GM18507 (cell line): ENCODE results near the gene TSC1.

Experiments used
- DNase-seq: peaks from one replicate; pipeline ENCODE4 v3.0.0; 2011; ENCODE audit warnings: low read depth; ENCODE audit not compliant: insufficient read length; ENCODE audit errors: extremely low spot score
- FAIRE-seq: peaks from 2 replicates; lab custom pipeline; 2011; peaks lifted over from hg19 to GRCh38; lab: Jason Lieb, UNC

The TSC1 gene

GRCh38 chr9:132901858-132902831 is 42.3 kb downstream of the TSC1 start:
- FAIRE-seq (peak; percentile 85), DNase-seq (peak; percentile 60)

GRCh38 chr9:132898051-132898450 is 46.4 kb downstream of the TSC1 start:
- FAIRE-seq: no peak

DNA sequence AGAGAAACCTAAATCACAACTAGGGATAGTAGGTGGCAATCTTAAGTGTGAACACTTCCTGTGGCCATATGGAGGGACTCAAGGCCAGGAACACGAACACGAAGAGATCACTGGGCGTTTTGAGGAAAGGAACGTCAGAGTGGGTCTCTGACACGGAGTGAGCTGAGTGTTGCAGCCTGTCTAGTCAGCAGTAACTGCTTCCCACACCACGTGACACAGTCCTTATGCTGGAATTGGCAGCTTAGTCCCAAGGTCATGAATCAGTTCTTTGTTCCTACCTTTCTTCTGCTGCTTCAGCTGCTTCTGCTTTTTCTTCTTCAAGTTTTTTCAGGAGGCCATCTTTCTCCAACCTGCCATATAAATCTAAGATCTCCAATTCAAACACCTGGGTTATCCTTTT is 47.5 kb downstream of the TSC1 start:
- FAIRE-seq (no peak), DNase-seq (no peak)

More at GRCh38 chr9:132898051-132898450, 46.4 kb downstream of the TSC1 start:
- DNase-seq: no peak

DNA sequence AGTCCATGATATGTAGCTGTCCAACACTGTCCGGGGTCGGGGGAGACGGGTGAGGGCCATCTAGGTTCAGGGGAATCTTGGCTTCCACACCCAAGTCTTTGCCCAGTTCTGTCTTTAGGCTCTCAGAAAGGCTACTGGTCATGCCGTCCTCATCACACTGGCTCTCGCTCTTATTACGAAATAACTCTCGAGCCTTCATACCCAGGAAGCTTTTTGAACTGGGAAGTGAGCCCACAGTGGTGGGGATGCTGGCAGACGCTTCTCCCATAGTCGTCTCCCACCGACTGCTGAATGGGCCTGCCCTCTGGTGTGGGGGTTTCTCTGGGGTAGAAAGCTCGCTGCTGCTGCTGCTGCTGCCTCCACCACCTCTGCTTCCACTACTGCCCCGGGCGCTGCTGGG is 48.2 kb downstream of the TSC1 start:
- DNase-seq (no peak), FAIRE-seq (no peak)

GRCh38 chr9:132894862-132895835 is 49.3 kb downstream of the TSC1 start:
- FAIRE-seq: no peak
- no peak for DNase-seq

DNA sequence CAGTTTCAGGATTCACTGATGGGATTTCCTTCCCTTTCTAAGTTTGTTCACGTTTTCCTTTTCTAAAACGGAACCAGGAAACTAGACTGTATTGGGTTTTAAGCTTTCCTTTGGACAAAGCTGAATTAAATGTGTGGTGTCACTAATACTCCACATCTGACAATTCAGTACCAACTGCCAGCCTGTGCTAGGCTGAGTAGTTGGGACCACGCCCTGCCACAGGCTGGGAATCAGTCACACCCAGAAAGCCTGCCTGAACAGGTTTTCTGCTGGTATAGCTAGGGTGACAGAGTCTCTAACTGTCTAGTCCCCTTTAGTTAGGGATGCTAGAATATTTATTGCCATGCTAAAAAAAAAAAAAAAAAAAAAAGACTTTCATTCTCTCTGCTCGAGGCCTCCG is 50.1 kb downstream of the TSC1 start:
- FAIRE-seq: no peak
- no peak for DNase-seq

DNA sequence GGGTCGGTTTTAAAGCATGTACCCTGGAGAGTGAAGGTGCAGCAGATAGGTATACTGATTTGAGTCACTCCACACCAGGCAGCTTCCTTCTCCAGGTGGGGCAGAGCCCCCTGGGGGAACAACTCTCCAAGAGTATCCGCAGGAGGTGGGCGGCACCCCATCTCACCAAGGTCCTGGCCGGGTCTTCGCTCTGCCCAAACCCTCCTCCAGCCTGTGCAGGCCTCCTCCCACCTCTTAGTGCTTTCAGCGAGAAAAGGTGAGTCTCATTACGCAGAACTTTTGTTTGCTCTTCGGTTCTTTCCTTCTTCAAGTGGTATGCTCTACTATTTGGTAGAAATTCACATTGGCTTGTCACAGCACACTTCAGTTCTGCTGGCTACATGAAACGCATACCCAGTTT is 52.0 kb downstream of the TSC1 start:
- no peak for FAIRE-seq

DNA sequence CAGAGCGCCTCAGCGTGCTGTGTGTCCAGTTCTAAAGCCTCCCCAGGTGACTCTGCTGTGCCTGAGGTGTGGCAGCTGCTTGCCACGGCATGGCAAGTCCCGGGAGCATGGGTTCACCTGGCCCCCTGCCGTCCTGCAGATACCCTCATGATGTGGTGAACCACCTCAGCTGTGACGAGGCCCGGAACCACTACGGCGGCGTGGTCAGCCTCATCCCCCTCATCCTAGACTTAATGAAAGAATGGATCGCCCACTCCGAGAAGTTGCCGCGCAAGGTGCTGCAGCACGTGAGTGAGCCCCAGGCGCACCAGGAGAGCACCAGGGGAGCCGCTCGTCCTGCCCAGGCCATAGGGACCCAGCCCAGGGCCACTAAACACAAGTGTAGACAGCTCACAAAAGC is 56.3 kb downstream of the TSC1 start:
- DNase-seq (no peak), FAIRE-seq (no peak)

More for the DNA sequence above, 52.0 kb downstream of the TSC1 start:
- no peak for DNase-seq

GRCh38 chr9:132887181-132888120 is 57.0 kb downstream of the TSC1 start:
- FAIRE-seq (no peak), DNase-seq (no peak)

GRCh38 chr9:132886334-132886725 is 58.1 kb downstream of the TSC1 start:
- DNase-seq (no peak), FAIRE-seq (no peak)

DNA sequence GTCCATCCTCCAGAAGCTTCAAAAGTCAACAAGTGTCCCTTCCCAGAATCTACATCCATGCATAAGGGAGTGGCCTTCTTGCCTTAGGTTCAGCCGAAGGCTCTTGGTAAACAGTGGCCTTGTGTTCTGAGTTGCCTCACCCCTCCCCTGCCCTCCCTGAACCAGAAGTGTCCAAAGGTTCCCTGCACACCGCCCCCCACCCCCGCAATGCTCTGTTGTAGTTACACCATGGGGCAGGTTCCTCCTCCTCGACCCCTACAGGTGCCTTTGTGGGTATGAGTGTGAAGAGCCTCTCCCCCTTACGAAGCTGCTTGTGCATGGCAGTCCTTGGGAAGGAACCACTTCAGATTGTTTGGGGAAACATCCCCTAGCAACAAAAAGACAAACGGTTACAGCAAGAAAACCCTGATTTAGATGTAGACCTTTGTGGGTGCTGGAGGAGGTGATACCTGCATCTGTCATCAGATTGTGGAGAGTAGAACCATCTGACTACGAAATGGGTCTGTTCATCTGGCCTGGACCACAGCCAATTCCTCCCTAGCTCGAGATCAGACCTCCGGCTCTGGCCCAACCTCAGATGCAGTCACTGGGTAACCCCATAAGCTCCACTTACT is 58.6 kb downstream of the TSC1 start:
- no peak for DNase-seq
- FAIRE-seq: no peak

- DNase-seq (no peak), FAIRE-seq (no peak)
These were observed 60.8 kb downstream of the TSC1 start for GRCh38 chr9:132883349-132884294.

DNA sequence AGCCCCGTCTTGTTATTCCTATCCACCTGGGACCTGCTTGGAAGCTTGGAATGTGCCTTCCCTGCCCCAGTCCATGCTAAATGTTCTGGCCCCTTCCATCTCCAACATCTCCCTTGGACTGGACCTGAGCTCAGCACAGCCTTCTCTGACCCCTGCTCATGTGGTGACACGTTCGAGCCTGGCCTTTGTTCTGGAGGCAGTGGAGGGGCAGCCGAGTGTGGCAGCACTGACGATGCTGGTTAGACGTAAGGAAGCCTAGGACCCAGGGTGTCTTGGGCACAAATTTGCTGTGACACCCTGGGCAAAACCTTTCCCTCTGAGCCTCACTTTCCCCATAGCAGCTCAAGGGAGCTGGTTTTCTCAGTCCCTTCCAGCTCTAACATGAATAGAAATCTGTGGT is 61.8 kb downstream of the TSC1 start:
- no peak for FAIRE-seq
- no peak for DNase-seq

DNA sequence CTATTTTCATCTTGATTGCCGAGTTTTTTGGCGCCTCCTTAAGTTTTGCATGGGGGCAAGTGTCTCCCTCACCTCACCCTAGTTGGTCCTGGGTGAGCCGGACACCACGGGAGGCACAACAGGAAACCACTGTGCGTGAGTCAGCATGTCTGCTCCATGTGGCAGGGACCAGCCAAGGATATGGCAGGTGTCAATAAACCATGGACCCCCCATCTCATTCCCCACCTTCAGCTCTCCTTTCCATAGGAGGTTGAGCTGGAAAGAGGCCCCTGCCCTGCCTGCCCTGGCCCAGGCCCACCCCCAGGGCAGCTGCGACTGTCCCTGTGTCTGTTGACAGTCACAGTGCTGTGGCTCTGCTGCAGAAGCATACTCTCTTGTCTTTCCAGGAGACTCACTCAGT is 62.6 kb downstream of the TSC1 start:
- no peak for DNase-seq
- no peak for FAIRE-seq

GRCh38 chr9:132880324-132880661 is 64.1 kb downstream of the TSC1 start:
- FAIRE-seq: no peak
- no peak for DNase-seq

GRCh38 chr9:132879457-132880323 is 64.7 kb downstream of the TSC1 start:
- FAIRE-seq (no peak), DNase-seq (no peak)
